AG04450 (cell line): ENCODE data around the gene RSRP1. TPM values are rescaled to one million over a fixed set of nuclear protein-coding genes. Genes with fewer than 3 reads are reported as not detected.
"Not testable (repeated sequence)": the region's sequence is repeated elsewhere in the genome, so short reads cannot be mapped to it uniquely, and the experiment has no call there.

Source experiments
- CTCF ChIA-PET: fragments of 300-600, 350-600 bp; formaldehyde crosslinking; extraction: SDS; loops from one replicate; lab custom pipeline; 2022; ENCODE audit warnings: antibody characterized with exemption, inconsistent platforms; lab: Charles Lee
- POLR2A ChIA-PET: fragments of 350-600 bp; formaldehyde crosslinking; extraction: SDS; loops from one replicate; lab custom pipeline; 2021; ENCODE audit warnings: antibody characterized with exemption, inconsistent platforms; lab: Yijun Ruan, JAX
- DNase-seq: peaks from one replicate; pipeline ENCODE4 v3.0.0-alpha.2; 2011; ENCODE audit warnings: low read depth, low spot score
- H3K27ac ChIP-seq: one replicate; pipeline ENCODE4 v1.5.1; 2012; ENCODE audit warnings: low read depth, low read length, control low read depth
- H3K27me3 ChIP-seq: one replicate; pipeline ENCODE4 v1.6.0; 2012; ENCODE audit warnings: low read length; ENCODE audit not compliant: control insufficient read depth, insufficient read depth
- H3K4me3 ChIP-seq: 2 replicates; pipeline ENCODE4 v1.5.1; 2011; ENCODE audit warnings: mild to moderate bottlenecking, low read depth, low read length, control low read depth
- H3K9me3 ChIP-seq: 2 replicates; pipeline ENCODE4 v1.5.1; 2012; ENCODE audit warnings: low read length; ENCODE audit not compliant: control insufficient read depth, insufficient read depth
- polyA plus RNA-seq: library from polyadenylated mRNA; depleted of rRNA; stranded (reverse); fragments of >200 nt; gene quantifications from 2 replicates; pipeline ENCODE4 v1.2.3, GENCODE V29; 2011
- TF ChIP-seq, protein P1 (sequence below): IDR thresholded peaks from 2 replicates; pipeline ENCODE4 v1.5.1; 2011; ENCODE audit warnings: low read depth, low read length, control low read depth, inconsistent platforms

The RSRP1 gene
- polyA plus RNA-seq, 1 experiment = 65.7 TPM

DNA sequence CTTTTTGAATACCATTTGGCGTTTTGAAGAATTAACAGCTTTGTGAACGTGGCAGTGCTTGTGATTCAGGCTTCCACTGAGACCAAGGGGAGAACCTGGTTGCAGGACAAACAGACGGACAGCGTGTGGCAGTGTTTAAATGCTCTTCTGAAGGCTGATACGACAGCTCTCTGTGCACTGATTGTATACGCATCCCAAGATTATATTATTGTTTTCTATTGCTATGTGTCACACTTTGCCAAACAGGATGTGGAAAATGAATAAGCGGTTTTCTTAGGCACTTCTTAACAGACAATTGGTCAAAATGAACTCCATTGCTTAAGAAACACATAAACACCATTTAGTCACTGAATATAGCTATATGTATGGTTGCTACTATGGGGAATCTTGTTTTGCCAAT, 12.6 kb upstream of the RSRP1 start:
- CTCF ChIA-PET = not testable (repeated sequence)

GRCh38 chr1:25257196-25257595, 9.9 kb upstream of the RSRP1 start:
- Histone ChIP-seq H3K27ac (no peak overlapping the region), H3K27me3 (no peaks in the 10 kb centered on the region), H3K9me3 (no peaks in the 10 kb centered on the region; the same call in 1 of the 2 replicates), H3K4me3 (no peak overlapping the region)
- no peak for DNase-seq
- CTCF ChIA-PET = interaction anchor here (0.7 kb wide), 1 partner anchor 358 kb away, joined by 6 read pairs; no protein-coding TSS in a partner anchor
- TF ChIP-seq, protein P1, sequence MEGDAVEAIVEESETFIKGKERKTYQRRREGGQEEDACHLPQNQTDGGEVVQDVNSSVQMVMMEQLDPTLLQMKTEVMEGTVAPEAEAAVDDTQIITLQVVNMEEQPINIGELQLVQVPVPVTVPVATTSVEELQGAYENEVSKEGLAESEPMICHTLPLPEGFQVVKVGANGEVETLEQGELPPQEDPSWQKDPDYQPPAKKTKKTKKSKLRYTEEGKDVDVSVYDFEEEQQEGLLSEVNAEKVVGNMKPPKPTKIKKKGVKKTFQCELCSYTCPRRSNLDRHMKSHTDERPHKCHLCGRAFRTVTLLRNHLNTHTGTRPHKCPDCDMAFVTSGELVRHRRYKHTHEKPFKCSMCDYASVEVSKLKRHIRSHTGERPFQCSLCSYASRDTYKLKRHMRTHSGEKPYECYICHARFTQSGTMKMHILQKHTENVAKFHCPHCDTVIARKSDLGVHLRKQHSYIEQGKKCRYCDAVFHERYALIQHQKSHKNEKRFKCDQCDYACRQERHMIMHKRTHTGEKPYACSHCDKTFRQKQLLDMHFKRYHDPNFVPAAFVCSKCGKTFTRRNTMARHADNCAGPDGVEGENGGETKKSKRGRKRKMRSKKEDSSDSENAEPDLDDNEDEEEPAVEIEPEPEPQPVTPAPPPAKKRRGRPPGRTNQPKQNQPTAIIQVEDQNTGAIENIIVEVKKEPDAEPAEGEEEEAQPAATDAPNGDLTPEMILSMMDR = no peak
- POLR2A ChIA-PET = interaction anchor here (0.6 to 1.8 kb wide), 2 partner anchors 10 to 1513 kb away, joined by 3 to 6 read pairs; partner anchors contain the start of gene RSRP1

More for the DNA sequence above, 12.6 kb upstream of the RSRP1 start:
- H3K27ac ChIP-seq, DNase-seq, H3K27me3 ChIP-seq, H3K4me3 ChIP-seq, H3K9me3 ChIP-seq: not testable (repeated sequence)
- TF ChIP-seq, protein P1 = peak; percentile 16; the same call in 1 of the 2 replicates
- POLR2A ChIA-PET = interaction anchor here (1.2 kb wide), 1 partner anchor 12 kb away, joined by 6 read pairs; the partner anchor contains the start of gene RSRP1

GRCh38 chr1:25256578-25256965, 9.3 kb upstream of the RSRP1 start:
- POLR2A ChIA-PET = interaction anchor here (0.6 to 1.4 kb wide), 2 partner anchors 9 to 1486 kb away, joined by 3 to 5 read pairs; partner anchors contain the start of gene RSRP1
- TF ChIP-seq, protein P1 = no peak
- DNase-seq = no peak
- CTCF ChIA-PET = no interaction called here
- Histone ChIP-seq H3K27ac (no peak overlapping the region), H3K4me3 (no peak overlapping the region), H3K9me3 (no peaks in the 10 kb centered on the region; the same call in 1 of the 2 replicates), H3K27me3 (no peaks in the 10 kb centered on the region)

DNA sequence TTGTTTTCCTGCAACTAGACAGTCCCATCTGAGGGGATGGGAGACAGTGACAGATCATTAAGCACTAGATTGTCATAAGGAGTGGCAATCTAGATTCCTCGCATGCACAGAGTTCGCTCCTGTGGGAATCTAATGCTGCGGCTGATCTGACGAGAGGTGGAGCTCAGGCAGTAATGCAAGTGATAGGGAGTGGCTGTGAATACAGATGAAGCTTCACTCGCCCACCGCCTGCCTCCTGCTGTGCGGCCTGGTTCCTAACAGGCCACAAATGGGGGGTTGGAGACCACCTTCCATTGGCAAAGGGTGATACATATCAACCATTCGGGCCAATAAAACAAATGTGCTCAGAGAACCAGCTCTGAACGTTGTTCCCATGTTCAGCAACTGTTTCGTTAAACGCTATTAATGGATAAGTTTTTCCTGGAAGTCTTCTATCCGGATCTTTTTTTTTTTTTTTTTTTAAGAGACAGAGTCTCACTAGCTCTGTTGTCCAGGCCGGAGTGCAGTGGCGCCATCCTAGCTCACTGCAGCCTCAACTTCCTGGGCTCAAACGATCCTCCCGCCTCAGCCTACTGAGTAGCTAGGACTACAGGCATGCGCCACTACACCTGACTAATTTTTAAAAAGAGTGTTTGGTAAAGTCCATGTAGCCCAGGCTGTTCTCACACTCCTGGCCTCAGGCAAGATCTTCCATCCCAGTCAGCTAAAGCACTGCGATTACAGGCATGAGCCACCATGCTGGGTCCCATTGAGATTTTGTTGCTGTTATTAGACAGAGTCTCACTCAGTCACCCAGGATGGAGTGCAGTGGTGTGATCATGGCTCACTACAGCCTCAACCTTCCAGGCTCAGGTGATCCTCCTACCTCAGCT, 8.7 kb upstream of the RSRP1 start:
- no peaks in the 10 kb centered on the region for H3K27me3 ChIP-seq
- H3K4me3 ChIP-seq = no peak overlapping the region
- DNase-seq = no peak
- no peaks in the 10 kb centered on the region; the same call in 1 of the 2 replicates for H3K9me3 ChIP-seq
- ChIA-PET POLR2A (interaction anchor here (0.6 to 1.4 kb wide), 2 partner anchors 8 to 1487 kb away, joined by 3 to 5 read pairs; partner anchors contain the start of gene RSRP1), CTCF (no interaction called here)
- TF ChIP-seq, protein P1 = no peak
- no peak overlapping the region for H3K27ac ChIP-seq
